Activated naive CD8-positive, alpha-beta T cell treated with anti-CD3 and anti-CD28 coated beads, Interleukin-2, amount 50 U/mL, for 16 hours (primary cell): Measurements from ENCODE around the gene NWD2.
"Not testable (repeated sequence)": the region's sequence is repeated elsewhere in the genome, so short reads cannot be mapped to it uniquely, and the experiment has no call there.

Experiments used
- DNase-seq: peaks from one replicate; pipeline ENCODE4 v3.0.0-alpha.2; 2020; ENCODE audit warnings: low read depth, low spot score

The NWD2 gene

GRCh38 chr4:37244583-37245390 lies at the start of gene NWD2:
Gene NWD2 (plus strand): TSS chr4:37244743. CDS start chr4:37245068, 325 bp downstream.
- DNase-seq: no peak

GRCh38 chr4:37197899-37198298 lies 46.6 kb upstream of the NWD2 start:
- no peak for DNase-seq

GRCh38 chr4:37204740-37205139 lies 39.8 kb upstream of the NWD2 start:
- not testable (repeated sequence) for DNase-seq

- no peak for DNase-seq
Measured at GRCh38 chr4:37216209-37216608, 28.3 kb upstream of the NWD2 start.

GRCh38 chr4:37219242-37219641 lies 25.3 kb upstream of the NWD2 start:
- no peak for DNase-seq

- DNase-seq: no peak
Measured at GRCh38 chr4:37219990-37220389, 24.6 kb upstream of the NWD2 start.

GRCh38 chr4:37220685-37221084 lies 23.9 kb upstream of the NWD2 start:
- DNase-seq: no peak

- DNase-seq: no peak
Measured at GRCh38 chr4:37223732-37224131, 20.8 kb upstream of the NWD2 start.

GRCh38 chr4:37224854-37225253 lies 19.7 kb upstream of the NWD2 start:
- no peak for DNase-seq

GRCh38 chr4:37225778-37226177 lies 18.8 kb upstream of the NWD2 start:
- no peak for DNase-seq

- no peak for DNase-seq
Measured at GRCh38 chr4:37232315-37232714, 12.2 kb upstream of the NWD2 start.

GRCh38 chr4:37236165-37236564 lies 8.4 kb upstream of the NWD2 start:
- no peak for DNase-seq

GRCh38 chr4:37241647-37242046 lies 2.9 kb upstream of the NWD2 start:
- DNase-seq: no peak

- no peak for DNase-seq
Measured at GRCh38 chr4:37243051-37243450, 1.5 kb upstream of the NWD2 start.

GRCh38 chr4:37243722-37244582 lies 591 bp upstream of the NWD2 start:
- DNase-seq: no peak

- DNase-seq: no peak
Measured at GRCh38 chr4:37245391-37245954, 930 bp downstream of the NWD2 start.

- no peak for DNase-seq
Measured at GRCh38 chr4:37246891-37247290, 2.3 kb downstream of the NWD2 start.

GRCh38 chr4:37258221-37258620 lies 13.7 kb downstream of the NWD2 start:
- DNase-seq: no peak

GRCh38 chr4:37268319-37268718 lies 23.8 kb downstream of the NWD2 start:
- DNase-seq: no peak

- no peak for DNase-seq
Measured at GRCh38 chr4:37279121-37279520, 34.6 kb downstream of the NWD2 start.

- DNase-seq: no peak
Measured at GRCh38 chr4:37279894-37280592, 35.5 kb downstream of the NWD2 start.

GRCh38 chr4:37299468-37299867 lies 54.9 kb downstream of the NWD2 start:
- DNase-seq: no peak
